Skeletal muscle tissue (tissue), 4 donors: ENCODE measurements around the gene ARHGEF40. TPM values are rescaled to one million over a fixed set of nuclear protein-coding genes. Genes with fewer than 3 reads are reported as not detected.

Experiments
- H3K27ac ChIP-seq: one replicate; pipeline ENCODE4 v1.7.0; 2013; ENCODE audit warnings: mild to moderate bottlenecking, low read depth, low read length, inconsistent platforms
- H3K27me3 ChIP-seq, 3 donors: one replicate each; pipeline ENCODE4 v1.7.0; 2013; ENCODE audit warnings: low read length in 3 of 3; ENCODE audit not compliant: control insufficient read depth in 3 of 3, insufficient read depth in 3 of 3
- H3K36me3 ChIP-seq, 3 donors: one replicate each; pipeline ENCODE4 v1.7.0; 2013; ENCODE audit warnings: low read length in 3 of 3; ENCODE audit not compliant: control insufficient read depth in 3 of 3, insufficient read depth in 3 of 3
- H3K4me1 ChIP-seq, 3 donors: one replicate each; pipeline ENCODE4 v1.7.0; 2013; ENCODE audit warnings: low read length in 3 of 3, mild to moderate bottlenecking in 3 of 3; ENCODE audit not compliant: control insufficient read depth in 3 of 3, insufficient read depth in 3 of 3
- H3K4me3 ChIP-seq, 3 donors: one replicate each; pipeline ENCODE4 v1.7.0; 2013; ENCODE audit warnings: low read length in 3 of 3
- H3K9ac ChIP-seq, 3 donors: one replicate each; pipeline ENCODE4 v1.7.0; 2013; ENCODE audit warnings: low read length in 3 of 3, mild to moderate bottlenecking in 3 of 3, moderate library complexity in 2 of 3, low read depth in 1 of 3
- H3K9me3 ChIP-seq, 3 donors: one replicate each; pipeline ENCODE4 v1.7.0; 2013; ENCODE audit warnings: low read length in 3 of 3; ENCODE audit not compliant: control insufficient read depth in 3 of 3
- total RNA-seq: library from RNA; depleted of rRNA; stranded (reverse); fragments of >200 nt; gene quantifications from one replicate; pipeline ENCODE4 v1.2.3, GENCODE V29; 2014
- donor health status: Osteomylitis.

Gene ARHGEF40
- total RNA-seq, 1 donor from 2014 or later, result 32.4 TPM

GRCh38 chr14:21049271-21049673, 20.8 kb upstream of the ARHGEF40 start:
- Histone ChIP-seq H3K36me3 (no peaks in the 10 kb centered on the region), H3K9me3 (no peaks in the 10 kb centered on the region), H3K4me3 (no peak overlapping the region), H3K27ac (no peak overlapping the region), H3K27me3 (no peaks in the 10 kb centered on the region), H3K4me1 (peaks cover 10 to 19% (median 12%) of the 10 kb centered on the region in 3 donors), H3K9ac (no peak overlapping the region)

DNA sequence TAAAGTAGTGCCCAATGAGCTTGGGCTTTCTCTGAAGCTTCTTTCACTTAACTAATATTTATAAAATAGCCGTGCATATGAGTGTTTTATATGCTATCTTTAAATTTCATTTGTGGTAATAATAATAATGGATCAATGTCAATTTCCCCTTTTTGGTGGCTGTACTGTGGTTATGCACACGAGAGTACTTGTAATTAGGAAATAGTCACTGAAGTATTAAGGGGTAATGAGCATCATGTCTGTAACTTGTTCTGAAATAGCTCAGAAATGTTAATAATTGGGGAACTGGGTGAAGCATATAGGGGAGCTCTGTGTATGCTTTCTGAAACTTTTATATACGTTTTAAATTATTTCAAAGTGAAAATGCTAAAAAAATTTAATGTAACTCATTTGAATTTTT, 19.5 kb upstream of the ARHGEF40 start:
- no peak overlapping the region for H3K27ac ChIP-seq
- no peaks in the 10 kb centered on the region for H3K9me3 ChIP-seq
- no peak overlapping the region for H3K9ac ChIP-seq
- H3K36me3 ChIP-seq, result no peaks in the 10 kb centered on the region
- H3K4me1 ChIP-seq, result peaks cover 8 to 14% (median 8%) of the 10 kb centered on the region in 3 donors
- no peak overlapping the region for H3K4me3 ChIP-seq
- H3K27me3 ChIP-seq, result no peaks in the 10 kb centered on the region

GRCh38 chr14:21053184-21054122, 16.7 kb upstream of the ARHGEF40 start:
- no peaks in the 10 kb centered on the region for H3K36me3 ChIP-seq
- H3K9ac ChIP-seq, result no peak overlapping the region
- no peaks in the 10 kb centered on the region for H3K9me3 ChIP-seq
- no peak overlapping the region for H3K27ac ChIP-seq
- H3K27me3 ChIP-seq, result no peaks in the 10 kb centered on the region
- H3K4me1 ChIP-seq, result peaks cover 0 to 2% (median under 1%) of the 10 kb centered on the region in 3 donors
- H3K4me3 ChIP-seq, result no peak overlapping the region

GRCh38 chr14:21054123-21054767, 15.9 kb upstream of the ARHGEF40 start:
- Histone ChIP-seq H3K27me3 (no peaks in the 10 kb centered on the region), H3K9ac (no peak overlapping the region), H3K9me3 (no peaks in the 10 kb centered on the region), H3K4me1 (no peaks in the 10 kb centered on the region), H3K27ac (no peak overlapping the region), H3K4me3 (no peak overlapping the region), H3K36me3 (no peaks in the 10 kb centered on the region)

DNA sequence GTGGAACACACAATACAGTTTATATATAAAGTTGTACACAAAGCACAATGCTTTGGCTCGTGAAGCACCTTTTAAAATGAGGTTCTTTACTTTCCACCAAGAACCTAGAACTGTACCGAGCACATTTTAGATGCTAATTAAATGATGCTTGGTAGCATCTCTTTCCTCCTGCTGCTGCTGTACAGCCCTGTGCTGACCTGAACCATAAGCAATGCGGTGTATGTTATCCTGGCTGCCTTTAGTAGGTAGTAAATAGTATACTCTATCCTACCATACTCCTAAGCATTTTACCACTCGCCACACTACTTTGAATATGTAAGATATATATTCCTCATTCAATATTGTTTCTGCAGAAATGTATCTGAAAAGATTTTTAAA, 15.3 kb upstream of the ARHGEF40 start:
- no peak overlapping the region for H3K4me3 ChIP-seq

GRCh38 chr14:21055432-21056117, 14.5 kb upstream of the ARHGEF40 start:
- Histone ChIP-seq H3K9ac (no peak overlapping the region), H3K27ac (no peak overlapping the region), H3K36me3 (no peaks in the 10 kb centered on the region), H3K9me3 (no peaks in the 10 kb centered on the region), H3K27me3 (no peaks in the 10 kb centered on the region), H3K4me3 (no peak overlapping the region), H3K4me1 (no peaks in the 10 kb centered on the region)

More for the DNA sequence above, 15.3 kb upstream of the ARHGEF40 start:
- Histone ChIP-seq H3K4me1 (no peaks in the 10 kb centered on the region), H3K9ac (no peak overlapping the region), H3K9me3 (no peaks in the 10 kb centered on the region), H3K27me3 (no peaks in the 10 kb centered on the region), H3K27ac (no peak overlapping the region), H3K36me3 (no peaks in the 10 kb centered on the region)

DNA sequence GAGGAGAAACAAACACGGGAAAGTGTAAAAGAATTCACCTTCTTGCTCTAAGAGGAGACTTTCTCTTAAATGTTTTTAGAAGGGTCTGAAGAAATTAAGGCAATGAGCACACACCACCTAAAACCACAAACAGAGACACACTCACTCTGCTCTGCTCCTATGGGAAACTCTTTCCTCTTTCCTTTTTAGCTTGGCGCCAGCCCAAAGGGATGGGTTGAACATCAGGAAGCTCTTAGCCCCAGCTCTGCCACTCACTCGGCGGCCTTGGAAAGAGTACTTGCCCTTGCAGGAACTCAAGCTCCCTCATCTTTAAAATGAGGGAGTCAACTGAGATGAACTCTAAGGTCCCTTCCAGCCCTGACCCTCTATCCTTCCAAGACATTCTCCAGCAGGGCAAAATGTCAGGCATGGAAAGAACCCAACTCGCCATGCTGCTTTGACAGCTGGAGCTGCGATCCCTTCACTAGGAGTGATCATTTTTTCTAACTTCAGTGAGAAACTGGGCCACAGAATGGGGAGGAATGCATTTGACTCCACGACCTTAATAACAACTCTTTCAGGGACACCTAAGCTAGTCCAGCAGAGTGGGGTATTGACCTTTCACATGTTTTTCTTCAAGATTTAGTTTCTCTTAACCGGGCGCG, 13.5 kb upstream of the ARHGEF40 start:
- no peaks in the 10 kb centered on the region for H3K36me3 ChIP-seq
- H3K27me3 ChIP-seq, result no peaks in the 10 kb centered on the region
- H3K4me3 ChIP-seq, result no peak overlapping the region
- no peaks in the 10 kb centered on the region for H3K9me3 ChIP-seq
- H3K27ac ChIP-seq, result no peak overlapping the region
- H3K9ac ChIP-seq, result no peak overlapping the region
- H3K4me1 ChIP-seq, result no peaks in the 10 kb centered on the region

- Histone ChIP-seq H3K4me1 (no peaks in the 10 kb centered on the region), H3K27me3 (no peaks in the 10 kb centered on the region), H3K9me3 (no peaks in the 10 kb centered on the region), H3K4me3 (no peak within 1 kb of the TSS), H3K9ac (no peak within 1 kb of the TSS), H3K27ac (no peak within 1 kb of the TSS), H3K36me3 (no peaks in the 10 kb centered on the region)
Measured at GRCh38 chr14:21057803-21058675, 12.1 kb upstream of the ARHGEF40 start, which contains the start of gene RNASE8. Gene RNASE8 (plus strand): TSS chr14:21057822. CDS start chr14:21057893, 71 bp downstream.

DNA sequence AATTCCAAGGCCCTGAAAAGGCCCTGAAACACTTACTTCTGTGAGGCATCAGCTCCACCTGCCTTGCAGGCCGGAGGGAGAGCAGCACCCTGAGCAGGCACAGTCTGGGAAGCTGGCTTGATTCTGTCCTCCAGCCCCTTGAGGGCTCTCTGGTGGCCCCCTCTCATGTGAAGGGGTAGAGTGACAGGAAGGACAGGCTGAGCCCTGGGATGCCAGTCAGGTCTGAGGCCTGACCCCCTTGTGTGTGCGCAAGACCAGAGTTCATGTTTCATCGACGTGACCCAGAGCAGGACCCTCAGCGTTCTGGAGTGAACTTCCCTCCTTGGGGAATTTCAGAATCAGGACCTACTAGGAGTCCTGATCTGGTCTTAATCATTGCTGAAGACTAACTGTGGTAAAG, 11.2 kb upstream of the ARHGEF40 start:
- no peaks in the 10 kb centered on the region for H3K36me3 ChIP-seq
- H3K9me3 ChIP-seq, result no peaks in the 10 kb centered on the region

More for the DNA sequence above, 11.2 kb upstream of the ARHGEF40 start:
- Histone ChIP-seq H3K27ac (no peak overlapping the region), H3K27me3 (no peaks in the 10 kb centered on the region), H3K9ac (no peak overlapping the region), H3K4me1 (peaks cover 0 to 5% (median 0%) of the 10 kb centered on the region in 3 donors), H3K4me3 (no peak overlapping the region)
